Tibial artery (tissue), 4 donors: ENCODE data around the gene PATL2.

Experiments
- DNase-seq, 2 donors: peaks; one replicate each; pipeline ENCODE4 v3.0.0-alpha.2; 2019
- H3K27ac ChIP-seq, 2 donors: fragments of 200-600 bp; sonication (generic) in 1 of 2; 1 replicate in 1 of 2; 2 replicates in 1 of 2; pipeline ENCODE4 v1.5.1; 2018 to 2019; ENCODE audit warnings: mild to moderate bottlenecking in 1 of 2
- H3K27me3 ChIP-seq, 2 donors: fragments of 200-600 bp; sonication (generic) in 1 of 2; one replicate each; pipeline versions ENCODE4 v1.5.1 to v1.6.0; 2016 to 2019
- H3K36me3 ChIP-seq, 3 donors: fragments of 200-600 bp; sonication (generic) in 2 of 3; one replicate each; pipeline ENCODE4 v1.5.1; 2016 to 2019; ENCODE audit warnings: mild to moderate bottlenecking in 2 of 3
- H3K4me1 ChIP-seq, 4 donors: fragments of 200-600 bp; sonication (generic) in 2 of 4; 1 replicate in 3 of 4; 2 replicates in 1 of 4; pipeline ENCODE4 v1.5.1; 2016 to 2019
- H3K4me3 ChIP-seq, 2 donors: fragments of 200-600 bp; sonication (generic) in 1 of 2; 1 replicate in 1 of 2; 2 replicates in 1 of 2; pipeline ENCODE4 v1.5.1; 2018 to 2019; ENCODE audit warnings: mild to moderate bottlenecking in 2 of 2
- H3K9me3 ChIP-seq, 3 donors: fragments of 200-600 bp; sonication (generic) in 1 of 3; one replicate each; pipeline ENCODE4 v1.5.1; 2016 to 2019
- CTCF ChIP-seq, 2 experiments: fragments of 200-600 bp in 1 of 2; fragments of 450-650 bp in 1 of 2; IDR thresholded peaks; one replicate each; pipeline ENCODE4 v1.5.1; 2017 to 2019; ENCODE audit warnings: antibody characterized with exemption in 2 of 2, mild to moderate bottlenecking in 1 of 2, moderate library complexity in 1 of 2
- intact Hi-C: fragments of 100-400 bp; cut with DNase I; formaldehyde crosslinking; loops from one replicate; pipeline ENCODE4 v1.15.0; 2023; ENCODE audit warnings: low total_unique reads

The PATL2 gene

GRCh38 chr15:44719293-44719999, 8.3 kb upstream of the PATL2 start:
- Histone ChIP-seq H3K4me3 (no peak overlapping the region), H3K9me3 (no peaks in the 10 kb centered on the region), H3K36me3 (peaks cover 38 to 41% (median 40%) of the 10 kb centered on the region in 3 donors), H3K4me1 (peaks cover 0 to 5% (median 2%) of the 10 kb centered on the region in 4 donors), H3K27me3 (no peaks in the 10 kb centered on the region), H3K27ac (no peak overlapping the region)
- intact Hi-C loops = no loop called here
- no peak for TF ChIP-seq CTCF (IDR thresholded peaks at IDR 0.05)
- DNase-seq = no peak

- Histone ChIP-seq H3K27me3 (no peaks in the 10 kb centered on the region), H3K4me1 (peaks cover 0 to 8% (median 4%) of the 10 kb centered on the region in 4 donors), H3K27ac (no peak overlapping the region), H3K36me3 (peaks cover 38 to 41% (median 40%) of the 10 kb centered on the region in 3 donors), H3K9me3 (no peaks in the 10 kb centered on the region), H3K4me3 (no peak overlapping the region)
- no peak for TF ChIP-seq CTCF (IDR thresholded peaks at IDR 0.05)
- no peak for DNase-seq
- intact Hi-C loops = no loop called here
Observed at GRCh38 chr15:44718927-44719292, 7.8 kb upstream of the PATL2 start.

GRCh38 chr15:44718180-44718926, 7.2 kb upstream of the PATL2 start:
- Histone ChIP-seq H3K27me3 (no peaks in the 10 kb centered on the region), H3K4me3 (no peak overlapping the region), H3K27ac (no peak overlapping the region), H3K9me3 (no peaks in the 10 kb centered on the region), H3K36me3 (peaks cover 38 to 41% (median 40%) of the 10 kb centered on the region in 3 donors), H3K4me1 (peaks cover 0 to 14% (median 5%) of the 10 kb centered on the region in 4 donors)
- no peak for DNase-seq
- intact Hi-C loops = no loop called here
- no peak for TF ChIP-seq CTCF (IDR thresholded peaks at IDR 0.05)

- Histone ChIP-seq H3K4me1 (peaks cover 0 to 20% (median 6%) of the 10 kb centered on the region in 4 donors), H3K27me3 (no peaks in the 10 kb centered on the region), H3K9me3 (no peaks in the 10 kb centered on the region), H3K4me3 (no peak overlapping the region), H3K36me3 (peaks cover 38 to 41% (median 40%) of the 10 kb centered on the region in 3 donors), H3K27ac (no peak overlapping the region)
- TF ChIP-seq CTCF (IDR thresholded peaks at IDR 0.05) = no peak
- DNase-seq = no peak
- intact Hi-C loops = no loop called here
Observed at GRCh38 chr15:44716983-44717602, 6.0 kb upstream of the PATL2 start.

GRCh38 chr15:44715797-44716334, 4.7 kb upstream of the PATL2 start:
- Histone ChIP-seq H3K36me3 (peaks cover 38 to 41% (median 40%) of the 10 kb centered on the region in 3 donors), H3K9me3 (no peaks in the 10 kb centered on the region), H3K27me3 (no peaks in the 10 kb centered on the region), H3K4me3 (no peak overlapping the region), H3K4me1 (peaks cover 0 to 20% (median 6%) of the 10 kb centered on the region in 4 donors), H3K27ac (no peak overlapping the region)
- no peak for TF ChIP-seq CTCF (IDR thresholded peaks at IDR 0.05)
- DNase-seq = no peak
- intact Hi-C loops = no loop called here
